Keratinocyte (primary cell): ENCODE results near the gene CLOCK. TPM values are rescaled to one million over a fixed set of nuclear protein-coding genes. Genes with fewer than 3 reads are reported as not detected.

Experiments
- DNase-seq: peaks from one replicate; pipeline ENCODE4 v3.0.0-alpha.2; 2011; ENCODE audit warnings: low read depth, missing footprints, low spot score
- FAIRE-seq: peaks from 2 replicates; lab custom pipeline; 2011; peaks lifted over from hg19 to GRCh38; lab: Jason Lieb, UNC
- H2AFZ ChIP-seq: 2 replicates; pipeline ENCODE4 v1.6.0; 2012; ENCODE audit warnings: low read length, control low read depth, inconsistent platforms; ENCODE audit not compliant: control insufficient read depth
- H3K27ac ChIP-seq: 2 replicates; pipeline ENCODE4 v1.5.1; 2011; ENCODE audit warnings: low read length; ENCODE audit not compliant: control insufficient read depth, insufficient read depth
- H3K27me3 ChIP-seq: 3 replicates; pipeline ENCODE4 v1.6.0; 2011; ENCODE audit warnings: low read length; ENCODE audit not compliant: control insufficient read depth, insufficient read depth; ENCODE audit errors: extremely low read depth
- H3K36me3 ChIP-seq, 2 experiments: 2 replicates in 1 of 2; 3 replicates in 1 of 2; pipeline ENCODE4 v1.5.1; 2011; ENCODE audit warnings: low read length in 2 of 2, mild to moderate bottlenecking in 1 of 2; ENCODE audit not compliant: control insufficient read depth in 2 of 2, insufficient read depth in 2 of 2; ENCODE audit errors: extremely low read depth in 1 of 2
- H3K4me1 ChIP-seq: 3 replicates; pipeline ENCODE4 v1.5.1; 2011; ENCODE audit warnings: low read length; ENCODE audit not compliant: control insufficient read depth, insufficient read depth; ENCODE audit errors: extremely low read depth
- H3K4me2 ChIP-seq: 3 replicates; pipeline ENCODE4 v1.6.0; 2011; ENCODE audit warnings: low read depth, low read length; ENCODE audit not compliant: control insufficient read depth, insufficient read depth; ENCODE audit errors: extremely low read depth
- H3K4me3 ChIP-seq, 3 experiments: fragments of 200-600 bp in 1 of 3; sonication (generic) in 1 of 3; 2 replicates in 2 of 3; 3 replicates in 1 of 3; pipeline ENCODE4 v1.5.1; 2011 to 2016; ENCODE audit warnings: low read length in 3 of 3, mild to moderate bottlenecking in 3 of 3, control low read depth in 2 of 3, inconsistent platforms in 1 of 3, low read depth in 1 of 3, mixed read lengths in 1 of 3, mixed run types in 1 of 3, moderate library complexity in 1 of 3; ENCODE audit not compliant: control insufficient read depth in 2 of 3, insufficient read depth in 2 of 3; ENCODE audit errors: extremely low read depth in 1 of 3
- H3K79me2 ChIP-seq: 2 replicates; pipeline ENCODE4 v1.6.0; 2012; ENCODE audit warnings: low read length; ENCODE audit not compliant: control insufficient read depth, insufficient read depth
- H3K9ac ChIP-seq: 3 replicates; pipeline ENCODE4 v1.6.0; 2011; ENCODE audit warnings: low read length; ENCODE audit not compliant: control insufficient read depth, insufficient read depth; ENCODE audit errors: extremely low read depth
- H3K9me1 ChIP-seq: 3 replicates; pipeline ENCODE4 v1.6.0; 2011; ENCODE audit warnings: low read length; ENCODE audit not compliant: control insufficient read depth, insufficient read depth; ENCODE audit errors: extremely low read depth
- H3K9me3 ChIP-seq: 2 replicates; pipeline ENCODE4 v1.5.1; 2012; ENCODE audit warnings: low read depth, low read length; ENCODE audit not compliant: control insufficient read depth
- H4K20me1 ChIP-seq: 3 replicates; pipeline ENCODE4 v1.6.0; 2011; ENCODE audit warnings: low read length; ENCODE audit not compliant: control insufficient read depth, insufficient read depth; ENCODE audit errors: extremely low read depth
- EZH2 ChIP-seq: IDR thresholded peaks from one replicate; pipeline ENCODE4 v1.6.1; 2012; ENCODE audit warnings: inconsistent platforms, mild to moderate bottlenecking, low read length, moderate library complexity
- dilution Hi-C: fragments of 300-500 bp; cut with MboI; formaldehyde crosslinking; loops from one replicate; pipeline ENCODE4 v1.7.0; 2020; ENCODE audit warnings: low sequenced_read_pairs; ENCODE audit not compliant: extremely low pct_ligation_motif_present
- polyA plus RNA-seq, 5 experiments: library from polyadenylated mRNA; depleted of rRNA in 3 of 5; stranded (reverse) in 3 of 5; stranded (forward) in 1 of 5; unstranded in 1 of 5; fragments of >200 nt; gene quantifications; 1 replicate in 1 of 5; 2 replicates in 3 of 5; 3 replicates in 1 of 5; pipeline versions ENCODE4 v1.2.1 to v1.2.3, GENCODE V29; 2011 to 2012; ENCODE audit warnings: missing spikeins in 2 of 5, low read depth in 1 of 5, low replicate concordance in 1 of 5
- TF ChIP-seq, protein P1 (sequence below), 3 experiments: IDR thresholded peaks in 1 of 3; conservative IDR thresholded peaks in 1 of 3; optimal IDR thresholded peaks in 1 of 3; 2 replicates in 2 of 3; 3 replicates in 1 of 3; pipeline versions ENCODE3 to v1.5.1; 2011; ENCODE audit warnings: low read length in 3 of 3, mild to moderate bottlenecking in 3 of 3, moderate library complexity in 2 of 3, control low read depth in 1 of 3, inconsistent platforms in 1 of 3; ENCODE audit not compliant: insufficient read depth in 2 of 3; ENCODE audit errors: extremely low read depth in 1 of 3

CLOCK gene
- polyA plus RNA-seq, 1 donor (not counting 4 experiments of a cell fraction or from before 2014, with no cell fraction given), result 27.1 TPM

DNA sequence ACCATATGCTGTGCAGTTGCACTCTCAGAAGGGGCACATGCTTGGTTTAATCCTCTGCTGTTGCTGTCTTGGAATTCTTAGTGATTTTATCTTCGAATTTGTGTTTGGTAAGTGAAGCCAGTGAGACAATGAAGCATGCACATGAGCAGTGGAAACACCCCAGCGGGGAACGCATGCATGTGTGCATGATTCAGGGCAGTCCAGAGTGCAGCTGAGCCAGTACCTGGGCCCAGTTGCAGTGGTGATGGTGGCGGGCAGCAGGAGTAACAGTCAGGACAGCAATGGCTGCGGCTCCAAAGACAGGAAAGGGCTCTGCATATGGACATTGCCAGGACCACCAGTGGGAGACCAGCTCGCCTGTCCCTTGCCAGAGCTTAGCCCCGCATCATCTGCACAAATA is 165.2 kb downstream of the CLOCK start:
- Histone ChIP-seq H3K9ac (no peak overlapping the region), H3K4me1 (peaks cover 14% of the 10 kb centered on the region), H3K36me3 (no peaks in the 10 kb centered on the region), H3K4me3 (no peak overlapping the region), H2AFZ (no peak overlapping the region), H3K9me1 (no peaks in the 10 kb centered on the region), H3K4me2 (no peak overlapping the region), H4K20me1 (no peaks in the 10 kb centered on the region), H3K9me3 (no peaks in the 10 kb centered on the region), H3K79me2 (no peaks in the 10 kb centered on the region), H3K27me3 (no peaks in the 10 kb centered on the region), H3K27ac (no peak overlapping the region)
- dilution Hi-C loops, result no loop called here
- no peak for DNase-seq
- TF ChIP-seq, protein P1, sequence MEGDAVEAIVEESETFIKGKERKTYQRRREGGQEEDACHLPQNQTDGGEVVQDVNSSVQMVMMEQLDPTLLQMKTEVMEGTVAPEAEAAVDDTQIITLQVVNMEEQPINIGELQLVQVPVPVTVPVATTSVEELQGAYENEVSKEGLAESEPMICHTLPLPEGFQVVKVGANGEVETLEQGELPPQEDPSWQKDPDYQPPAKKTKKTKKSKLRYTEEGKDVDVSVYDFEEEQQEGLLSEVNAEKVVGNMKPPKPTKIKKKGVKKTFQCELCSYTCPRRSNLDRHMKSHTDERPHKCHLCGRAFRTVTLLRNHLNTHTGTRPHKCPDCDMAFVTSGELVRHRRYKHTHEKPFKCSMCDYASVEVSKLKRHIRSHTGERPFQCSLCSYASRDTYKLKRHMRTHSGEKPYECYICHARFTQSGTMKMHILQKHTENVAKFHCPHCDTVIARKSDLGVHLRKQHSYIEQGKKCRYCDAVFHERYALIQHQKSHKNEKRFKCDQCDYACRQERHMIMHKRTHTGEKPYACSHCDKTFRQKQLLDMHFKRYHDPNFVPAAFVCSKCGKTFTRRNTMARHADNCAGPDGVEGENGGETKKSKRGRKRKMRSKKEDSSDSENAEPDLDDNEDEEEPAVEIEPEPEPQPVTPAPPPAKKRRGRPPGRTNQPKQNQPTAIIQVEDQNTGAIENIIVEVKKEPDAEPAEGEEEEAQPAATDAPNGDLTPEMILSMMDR (optimal IDR thresholded peaks at IDR 0.05 in 1 of 3, IDR thresholded peaks at IDR 0.05 in 1 of 3, conservative IDR thresholded peaks at IDR 0.05 in 1 of 3; ENCODE audit: extremely low read depth in 1 of 3, insufficient read depth in 2 of 3, low read length in 3 of 3), result no peak
- no peak for TF ChIP-seq EZH2
- FAIRE-seq, result no peak

GRCh38 chr4:55380576-55380975 is 166.1 kb downstream of the CLOCK start:
- dilution Hi-C loops, result no loop called here
- H3K9me1 ChIP-seq, result no peaks in the 10 kb centered on the region
- H3K27me3 ChIP-seq, result no peaks in the 10 kb centered on the region
- no peak overlapping the region for H3K4me3 ChIP-seq
- no peak for FAIRE-seq
- DNase-seq, result no peak
- no peak overlapping the region for H2AFZ ChIP-seq
- no peaks in the 10 kb centered on the region for H3K36me3 ChIP-seq
- no peak overlapping the region for H3K9ac ChIP-seq
- H3K27ac ChIP-seq, result no peak overlapping the region
- H3K79me2 ChIP-seq, result no peaks in the 10 kb centered on the region
- H3K9me3 ChIP-seq, result no peaks in the 10 kb centered on the region
- H3K4me1 ChIP-seq, result peaks cover 14% of the 10 kb centered on the region
- TF ChIP-seq, protein P1 (optimal IDR thresholded peaks at IDR 0.05 in 1 of 3, IDR thresholded peaks at IDR 0.05 in 1 of 3, conservative IDR thresholded peaks at IDR 0.05 in 1 of 3; ENCODE audit: extremely low read depth in 1 of 3, insufficient read depth in 2 of 3, low read length in 3 of 3), result no peak
- no peak for TF ChIP-seq EZH2
- H4K20me1 ChIP-seq, result no peaks in the 10 kb centered on the region
- H3K4me2 ChIP-seq, result no peak overlapping the region
